Activated T-cell treated with anti-CD3 and anti-CD28 coated beads for 1 hour (primary cell): ENCODE results near the gene RSRC1.
"Not testable (repeated sequence)": the region's sequence is repeated elsewhere in the genome, so short reads cannot be mapped to it uniquely, and the experiment has no call there.

Experiments used
- DNase-seq: peaks from one replicate; pipeline ENCODE4 v3.0.0-alpha.2; 2020; ENCODE audit warnings: low read depth

The RSRC1 gene

GRCh38 chr3:158109804-158110657 lies at the start of gene RSRC1:
TSS of gene RSRC1 (plus strand) at chr3:158110089. CDS start at chr3:158122105, 12,016 bp downstream.
- DNase-seq: peak; percentile 55

GRCh38 chr3:158065574-158065973 lies 44.3 kb upstream of the RSRC1 start:
- not testable (repeated sequence) for DNase-seq

- DNase-seq: no peak
Measured at GRCh38 chr3:158072790-158073189, 37.1 kb upstream of the RSRC1 start.

GRCh38 chr3:158074591-158074990 lies 35.3 kb upstream of the RSRC1 start:
- no peak for DNase-seq

- no peak for DNase-seq
Measured at GRCh38 chr3:158079599-158079998, 30.3 kb upstream of the RSRC1 start.

- no peak for DNase-seq
Measured at GRCh38 chr3:158084651-158085050, 25.2 kb upstream of the RSRC1 start.

- DNase-seq: no peak
Measured at GRCh38 chr3:158085358-158085757, 24.5 kb upstream of the RSRC1 start.

- no peak for DNase-seq
Measured at GRCh38 chr3:158085931-158086330, 24.0 kb upstream of the RSRC1 start.

- no peak for DNase-seq
Measured at GRCh38 chr3:158086361-158086760, 23.5 kb upstream of the RSRC1 start.

GRCh38 chr3:158086776-158087175 lies 23.1 kb upstream of the RSRC1 start:
- no peak for DNase-seq

- DNase-seq: no peak
Measured at GRCh38 chr3:158091531-158091930, 18.4 kb upstream of the RSRC1 start.

GRCh38 chr3:158093526-158093925 lies 16.4 kb upstream of the RSRC1 start:
- no peak for DNase-seq

GRCh38 chr3:158094235-158095110 lies 15.4 kb upstream of the RSRC1 start:
- no peak for DNase-seq

GRCh38 chr3:158095111-158095813 lies 14.6 kb upstream of the RSRC1 start:
- no peak for DNase-seq

- no peak for DNase-seq
Measured at GRCh38 chr3:158095814-158096704, 13.8 kb upstream of the RSRC1 start.

GRCh38 chr3:158097081-158097592 lies 12.8 kb upstream of the RSRC1 start:
- no peak for DNase-seq

- peak; percentile 48 for DNase-seq
Measured at GRCh38 chr3:158097593-158098308, 12.1 kb upstream of the RSRC1 start.

- no peak for DNase-seq
Measured at GRCh38 chr3:158098309-158098639, 11.6 kb upstream of the RSRC1 start.

- DNase-seq: no peak
Measured at GRCh38 chr3:158098834-158099424, 11.0 kb upstream of the RSRC1 start.

- no peak for DNase-seq
Measured at GRCh38 chr3:158100681-158101080, 9.2 kb upstream of the RSRC1 start.
